K562 (cell line): Measurements from ENCODE around the gene KCNQ4. TPM values are rescaled to one million over a fixed set of nuclear protein-coding genes. Genes with fewer than 3 reads are reported as not detected.

Experiments used
- ATAC-seq: fragments of 200-7000 bp; cut with Tn5 transposase; 3 replicates; pipeline ENCODE4 v1.9.1; 2020; ENCODE audit warnings: moderate library complexity
- BruUV-seq: library from RNA; stranded (reverse); fragments of 400-500 nt; replicated peaks from 2 replicates; lab custom pipeline; 2021; lab: Mats Ljungman, UMichigan
- CTCF ChIA-PET: fragments of 300-600 bp; formaldehyde crosslinking; extraction: SDS; loops from one replicate; lab custom pipeline; 2021; ENCODE audit warnings: low intra/inter-chr PET ratio; lab: Yijun Ruan, JAX
- POLR2A ChIA-PET: fragments of 300-600, 350-650 bp; sonication (Branson Sonifier 250); formaldehyde crosslinking; extraction: SDS; loops from one replicate; lab custom pipeline; 2021; ENCODE audit warnings: antibody characterized with exemption, inconsistent platforms; lab: Yijun Ruan, JAX
- DNase-seq, 4 experiments: peaks; one replicate each; pipeline versions ENCODE4 v3.0.0 to v3.0.0-alpha.2; 2011 to 2018; ENCODE audit warnings: low spot score in 3 of 4, mixed read lengths in 3 of 4; ENCODE audit errors: extremely low read depth in 1 of 4
- FAIRE-seq: peaks from 2 replicates; lab custom pipeline; 2011; peaks lifted over from hg19 to GRCh38; lab: Jason Lieb, UNC
- H2AFZ ChIP-seq: 2 replicates; pipeline ENCODE4 v1.6.0; 2011; ENCODE audit warnings: low read depth, low read length, control low read depth, inconsistent platforms
- H3K27ac ChIP-seq: fragments of 200-600 bp; 3 replicates; pipeline ENCODE4 v1.8.0; 2011; ENCODE audit warnings: low read depth, mild to moderate bottlenecking, control low read depth, inconsistent platforms, low read length, moderate library complexity, mixed read lengths; ENCODE audit errors: extremely low read depth
- H3K27me3 ChIP-seq, 2 experiments: fragments of 300-600 bp in 1 of 2; 2 replicates in 1 of 2; 3 replicates in 1 of 2; pipeline versions ENCODE4 v1.6.0 to v1.8.0; 2011; ENCODE audit warnings: inconsistent platforms in 2 of 2, low read length in 2 of 2, mild to moderate bottlenecking in 1 of 2, mixed read lengths in 1 of 2, moderate library complexity in 1 of 2; ENCODE audit not compliant: control insufficient read depth in 2 of 2, insufficient read depth in 2 of 2
- H3K36me3 ChIP-seq: fragments of 300-600 bp; 3 replicates; pipeline ENCODE4 v1.8.0; 2011; ENCODE audit warnings: mild to moderate bottlenecking, low read length, inconsistent platforms; ENCODE audit not compliant: control insufficient read depth, insufficient read depth
- H3K4me1 ChIP-seq, 2 experiments: fragments of 200-600 bp in 1 of 2; replicated peaks in 1 of 2; 2 replicates in 1 of 2; 3 replicates in 1 of 2; pipeline versions ENCODE4 v1.5.1 to v1.8.0; 2011; ENCODE audit warnings: inconsistent platforms in 2 of 2, low read length in 2 of 2, mild to moderate bottlenecking in 1 of 2, mixed read lengths in 1 of 2, moderate library complexity in 1 of 2; ENCODE audit not compliant: control insufficient read depth in 2 of 2, insufficient read depth in 2 of 2
- H3K4me2 ChIP-seq: 2 replicates; pipeline ENCODE4 v1.6.1; 2011; ENCODE audit warnings: low read length, control low read depth, inconsistent platforms, mixed read lengths; ENCODE audit not compliant: insufficient read depth
- H3K4me3 ChIP-seq: fragments of 200-600 bp; sonication (generic), shearing (Covaris generic); 2 replicates; pipeline ENCODE4 v1.5.1; 2016; ENCODE audit warnings: control low read depth, inconsistent platforms
- H3K79me2 ChIP-seq: fragments of 200-600 bp; 3 replicates; pipeline ENCODE4 v1.8.0; 2011; ENCODE audit warnings: low read length, inconsistent platforms; ENCODE audit not compliant: control insufficient read depth, insufficient read depth
- H3K9ac ChIP-seq, 2 experiments: 2 replicates each; pipeline versions ENCODE4 v1.6.0 to v1.6.1; 2011; ENCODE audit warnings: low read depth in 2 of 2, low read length in 2 of 2, control low read depth in 1 of 2, inconsistent platforms in 1 of 2, mild to moderate bottlenecking in 1 of 2, mixed read lengths in 1 of 2; ENCODE audit not compliant: insufficient read depth in 1 of 2
- H3K9me1 ChIP-seq: one replicate; pipeline ENCODE4 v1.6.0; 2011; ENCODE audit warnings: inconsistent platforms, mild to moderate bottlenecking, low read length, moderate library complexity; ENCODE audit not compliant: control insufficient read depth, insufficient read depth
- H3K9me3 ChIP-seq: replicated peaks from 2 replicates; pipeline ENCODE4 v1.5.1; 2011; ENCODE audit warnings: low read depth, low read length, inconsistent platforms; ENCODE audit not compliant: control insufficient read depth, insufficient read depth
- H4K20me1 ChIP-seq: replicated peaks from 2 replicates; pipeline ENCODE4 v1.6.1; 2011; ENCODE audit warnings: low read length, inconsistent platforms, mixed read lengths; ENCODE audit not compliant: control insufficient read depth, insufficient read depth
- ARID3B ChIP-seq: fragments of 250-450 bp; sonication (Bioruptor Pico); IDR thresholded peaks from 2 replicates; pipeline ENCODE4 v1.4.0; 2020; ENCODE audit warnings: borderline replicate concordance
- BCL6 ChIP-seq: fragments of 250-450 bp; sonication (Bioruptor Pico); IDR thresholded peaks from 2 replicates; pipeline ENCODE4 v1.4.0; 2020
- HDAC3 ChIP-seq: fragments of 450-650 bp; IDR thresholded peaks from 2 replicates; pipeline ENCODE4 v1.6.1; 2018; ENCODE audit warnings: borderline replicate concordance, mild to moderate bottlenecking, moderate library complexity; ENCODE audit not compliant: partially characterized antibody
- IRF1 ChIP-seq: sonication (generic); formaldehyde crosslinking; IDR thresholded peaks from 2 replicates; pipeline ENCODE4 v1.8.0; 2022; ENCODE audit warnings: missing genetic modification reagents, mild to moderate bottlenecking, borderline replicate concordance
- RBM34 ChIP-seq: fragments of 200-400 bp; formaldehyde crosslinking; IDR thresholded peaks from 2 replicates; pipeline ENCODE4 v1.6.1; 2018; ENCODE audit warnings: low read length, borderline replicate concordance; ENCODE audit not compliant: insufficient read depth
- SMAD3 ChIP-seq: fragments of 450-650 bp; formaldehyde crosslinking; conservative IDR thresholded peaks from 2 replicates; pipeline ENCODE4 v1.4.0; 2020; ENCODE audit warnings: mild to moderate bottlenecking
- TAF7 ChIP-seq: fragments of 450-650 bp; IDR thresholded peaks from 2 replicates; pipeline ENCODE4 v1.6.1; 2016; ENCODE audit warnings: missing genetic modification characterization, missing compliant biosample characterization
- XRCC3 ChIP-seq: fragments of 450-650 bp; IDR thresholded peaks from 2 replicates; pipeline ENCODE4 v1.6.1; 2017; ENCODE audit warnings: mild to moderate bottlenecking, moderate library complexity
- ZBTB2 ChIP-seq: fragments of 450-650 bp; IDR thresholded peaks from 2 replicates; pipeline ENCODE4 v1.6.1; 2016; ENCODE audit warnings: antibody characterized with exemption
- ZNF165 ChIP-seq: fragments of 250-450 bp; sonication (Bioruptor Pico); IDR thresholded peaks from 2 replicates; pipeline ENCODE4 v1.4.0; 2020; ENCODE audit warnings: borderline replicate concordance
- WGBS: fragments of 100-300 bp; shearing (Covaris generic); methylation state at CpG from one replicate; pipeline ENCODE4 v1.1.6; 2016; ENCODE audit warnings: low coverage, mixed read lengths; ENCODE audit not compliant: insufficient coverage; ENCODE audit errors: missing lambda C conversion rate; 5-methylcytosine and 5-hydroxymethylcytosine counted together
- in situ Hi-C: fragments of 300-500 bp; cut with MboI; formaldehyde crosslinking; loops from 4 replicates; pipeline ENCODE4 v1.15.0; 2018; ENCODE audit warnings: inconsistent platforms, mixed read lengths
- intact Hi-C: fragments of 100-400 bp; cut with micrococcal nuclease; formaldehyde crosslinking; loops from 2 replicates; pipeline ENCODE4 v1.14.2; 2022
- polyA plus RNA-seq, 8 experiments: library from polyadenylated mRNA; depleted of rRNA in 4 of 8; stranded (reverse) in 5 of 8; unstranded in 3 of 8; fragments of >200 nt; fragmentation: Nextera tagmentation in 2 of 8; fragmentation: Illumina TruSeq in 1 of 8; extraction: Ambion mirVana in 2 of 8; extraction: Trizol in 1 of 8; gene quantifications; 2 replicates each; pipeline versions ENCODE4 v1.2.1 to v1.2.3, GENCODE V29; 2011 to 2014; ENCODE audit warnings: inconsistent platforms in 1 of 8, missing spikeins in 1 of 8
- total RNA-seq, 7 experiments: library from RNA; depleted of rRNA in 6 of 7; stranded (reverse); fragments of >200 nt in 6 of 7; fragmentation: Illumina TruSeq in 2 of 7; extraction: Trizol in 2 of 7; gene quantifications; 2 replicates each; pipeline versions ENCODE4 v1.2.1 to v1.2.3, GENCODE V29; 2011 to 2021; ENCODE audit warnings: low replicate concordance in 1 of 7
- TF ChIP-seq, protein P1 (sequence below): fragments of 450-650 bp; IDR thresholded peaks from 2 replicates; pipeline ENCODE4 v1.6.1; 2016

Gene KCNQ4
- total and polyA plus RNA-seq, 9 of the 15 experiments (the other 6 are each of a cell fraction or from before 2014, with no cell fraction given), result 0.07 to 4.1 (median 0.79) TPM

GRCh38 chr1:40844079-40844478 is 60.5 kb downstream of the KCNQ4 start:
- intact Hi-C loops (no loop called here), in situ Hi-C loops (loop anchor here (5.0 kb wide), 2 partner anchors 62 to 217 kb away; partner anchors contain the start of gene KCNQ4)
- no peak overlapping the region for H3K4me3 ChIP-seq
- WGBS, result 61% methylated on average over 5 of the region's 5 CpGs
- H3K4me2 ChIP-seq, result no peak overlapping the region
- H3K9me3 ChIP-seq, result no peaks in the 10 kb centered on the region; the same call in 1 of the 2 replicates
- H3K79me2 ChIP-seq, result no peaks in the 10 kb centered on the region
- peaks cover 17 to 48% of the 10 kb centered on the region in 2 experiments for H3K4me1 ChIP-seq
- CTCF ChIA-PET, result interaction anchor here (0.6 kb wide), 1 partner anchor 80 kb away, joined by 3 read pairs; no protein-coding TSS in a partner anchor
- H3K36me3 ChIP-seq, result no peaks in the 10 kb centered on the region
- no TSS peak for BruUV-seq
- TF ChIP-seq RBM34 (no peak), SMAD3 (CRISPR knock-in tag) (no peak), IRF1 (no peak), ZBTB2 (no peak), TAF7 (tag) (no peak), ARID3B (CRISPR knock-in tag) (no peak), XRCC3 (no peak), ZNF165 (CRISPR knock-in tag) (no peak), BCL6 (CRISPR knock-in tag) (no peak), HDAC3 (no peak)
- TF ChIP-seq, protein P1, sequence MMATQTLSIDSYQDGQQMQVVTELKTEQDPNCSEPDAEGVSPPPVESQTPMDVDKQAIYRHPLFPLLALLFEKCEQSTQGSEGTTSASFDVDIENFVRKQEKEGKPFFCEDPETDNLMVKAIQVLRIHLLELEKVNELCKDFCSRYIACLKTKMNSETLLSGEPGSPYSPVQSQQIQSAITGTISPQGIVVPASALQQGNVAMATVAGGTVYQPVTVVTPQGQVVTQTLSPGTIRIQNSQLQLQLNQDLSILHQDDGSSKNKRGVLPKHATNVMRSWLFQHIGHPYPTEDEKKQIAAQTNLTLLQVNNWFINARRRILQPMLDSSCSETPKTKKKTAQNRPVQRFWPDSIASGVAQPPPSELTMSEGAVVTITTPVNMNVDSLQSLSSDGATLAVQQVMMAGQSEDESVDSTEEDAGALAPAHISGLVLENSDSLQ, result no peak
- H3K27ac ChIP-seq, result no peak overlapping the region
- no peak for FAIRE-seq
- no peak for ATAC-seq
- no peaks in the 10 kb centered on the region for H4K20me1 ChIP-seq
- DNase-seq, result no peak
- POLR2A ChIA-PET, result interaction anchor here (0.6 to 0.7 kb wide), 2 partner anchors 15 to 106 kb away, joined by 3 read pairs; no protein-coding TSS in a partner anchor
- H3K27me3 ChIP-seq, result no peaks in the 10 kb centered on the region
- no peak overlapping the region for H2AFZ ChIP-seq
- no peak overlapping the region for H3K9ac ChIP-seq
- H3K9me1 ChIP-seq, result no peaks in the 10 kb centered on the region
